ENCODE data around the gene MLLT3. TPM values are rescaled to one million over a fixed set of nuclear protein-coding genes. Genes with fewer than 3 reads are reported as not detected.
A peak's percentile ranks its signal among the peaks of the same experiment; 100 is the strongest.

MLLT3 gene
- total and polyA plus RNA-seq, 2 donors (not counting 1 experiment from before 2014, with no cell fraction given): 37.3 to 43.8 TPM

GRCh38 chr9:20409321-20410092, 212.8 kb downstream of the MLLT3 start:
- TF ChIP-seq CTCF (conservative IDR thresholded peaks at IDR 0.05 in 1 of 2, IDR thresholded peaks at IDR 0.05 in 1 of 2; ENCODE audit: low read depth in 1 of 2, low read length in 2 of 2): no peak
- no peak for TF ChIP-seq EZH2 (IDR thresholded peaks at IDR 0.05; ENCODE audit: low read length, missing control alignments)
- H3K4me2 ChIP-seq (ENCODE audit: extremely low read depth, insufficient read depth, low read length): no peak overlapping the region
- H3K79me2 ChIP-seq (ENCODE audit: control insufficient read depth, insufficient read depth, low read length): no peaks in the 10 kb centered on the region
- H3K9ac ChIP-seq (ENCODE audit: insufficient read depth, low read length): no peak overlapping the region
- no peaks in the 10 kb centered on the region for H3K27me3 ChIP-seq (ENCODE audit: control insufficient read depth, insufficient read depth, low read length)
- no peaks in the 10 kb centered on the region for H3K4me1 ChIP-seq (ENCODE audit: control insufficient read depth, extremely low read depth, insufficient read depth, low read length)
- no peak overlapping the region for H3K27ac ChIP-seq (ENCODE audit: insufficient read depth, low read length)
- H3K9me3 ChIP-seq (ENCODE audit: control insufficient read depth, insufficient read depth, low read depth, low read length): no peaks in the 10 kb centered on the region
- no peak overlapping the region for H2AFZ ChIP-seq (ENCODE audit: low read length)
- no peak for DNase-seq (ENCODE audit: low read depth in 2 of 2)
- no peaks in the 10 kb centered on the region for H3K36me3 ChIP-seq (ENCODE audit: control insufficient read depth, insufficient read depth, low read length)
- no peaks in the 10 kb centered on the region for H4K20me1 ChIP-seq (ENCODE audit: control insufficient read depth, extremely low read depth, insufficient read depth, low read length)
- H3K4me3 ChIP-seq (replicated peaks in 1 of 4; ENCODE audit: control extremely low read depth in 1 of 4, insufficient read depth in 1 of 4, low read depth in 3 of 4, low read length in 4 of 4): no peak overlapping the region

- no peak for DNase-seq (ENCODE audit: low read depth in 2 of 2)
- no peaks in the 10 kb centered on the region for H3K9me3 ChIP-seq (ENCODE audit: control insufficient read depth, insufficient read depth, low read depth, low read length)
- H3K4me3 ChIP-seq (replicated peaks in 1 of 4; ENCODE audit: control extremely low read depth in 1 of 4, insufficient read depth in 1 of 4, low read depth in 3 of 4, low read length in 4 of 4): no peak overlapping the region
- H3K4me1 ChIP-seq (ENCODE audit: control insufficient read depth, extremely low read depth, insufficient read depth, low read length): no peaks in the 10 kb centered on the region
- H3K36me3 ChIP-seq (ENCODE audit: control insufficient read depth, insufficient read depth, low read length): no peaks in the 10 kb centered on the region
- H2AFZ ChIP-seq (ENCODE audit: low read length): no peak overlapping the region
- H3K27ac ChIP-seq (ENCODE audit: insufficient read depth, low read length): no peak overlapping the region
- H3K27me3 ChIP-seq (ENCODE audit: control insufficient read depth, insufficient read depth, low read length): no peaks in the 10 kb centered on the region
- no peaks in the 10 kb centered on the region for H4K20me1 ChIP-seq (ENCODE audit: control insufficient read depth, extremely low read depth, insufficient read depth, low read length)
- H3K79me2 ChIP-seq (ENCODE audit: control insufficient read depth, insufficient read depth, low read length): no peaks in the 10 kb centered on the region
- no peak for TF ChIP-seq EZH2 (IDR thresholded peaks at IDR 0.05; ENCODE audit: low read length, missing control alignments)
- no peak for TF ChIP-seq CTCF (conservative IDR thresholded peaks at IDR 0.05 in 1 of 2, IDR thresholded peaks at IDR 0.05 in 1 of 2; ENCODE audit: low read depth in 1 of 2, low read length in 2 of 2)
- no peak overlapping the region for H3K9ac ChIP-seq (ENCODE audit: insufficient read depth, low read length)
- no peak overlapping the region for H3K4me2 ChIP-seq (ENCODE audit: extremely low read depth, insufficient read depth, low read length)
Measured at GRCh38 chr9:20408513-20408912, 213.8 kb downstream of the MLLT3 start.

GRCh38 chr9:20407013-20407412, 215.3 kb downstream of the MLLT3 start:
- Histone ChIP-seq H2AFZ (ENCODE audit: low read length) (no peak overlapping the region), H3K9ac (ENCODE audit: insufficient read depth, low read length) (no peak overlapping the region), H3K4me2 (ENCODE audit: extremely low read depth, insufficient read depth, low read length) (no peak overlapping the region), H3K4me3 (replicated peaks in 1 of 4; ENCODE audit: control extremely low read depth in 1 of 4, insufficient read depth in 1 of 4, low read depth in 3 of 4, low read length in 4 of 4) (no peak overlapping the region), H3K9me3 (ENCODE audit: control insufficient read depth, insufficient read depth, low read depth, low read length) (no peaks in the 10 kb centered on the region), H3K4me1 (ENCODE audit: control insufficient read depth, extremely low read depth, insufficient read depth, low read length) (no peaks in the 10 kb centered on the region), H3K79me2 (ENCODE audit: control insufficient read depth, insufficient read depth, low read length) (no peaks in the 10 kb centered on the region), H3K27me3 (ENCODE audit: control insufficient read depth, insufficient read depth, low read length) (no peaks in the 10 kb centered on the region), H3K36me3 (ENCODE audit: control insufficient read depth, insufficient read depth, low read length) (no peaks in the 10 kb centered on the region), H4K20me1 (ENCODE audit: control insufficient read depth, extremely low read depth, insufficient read depth, low read length) (no peaks in the 10 kb centered on the region), H3K27ac (ENCODE audit: insufficient read depth, low read length) (no peak overlapping the region)
- no peak for DNase-seq (ENCODE audit: low read depth in 2 of 2)
- no peak for TF ChIP-seq EZH2 (IDR thresholded peaks at IDR 0.05; ENCODE audit: low read length, missing control alignments)
- TF ChIP-seq CTCF (conservative IDR thresholded peaks at IDR 0.05 in 1 of 2, IDR thresholded peaks at IDR 0.05 in 1 of 2; ENCODE audit: low read depth in 1 of 2, low read length in 2 of 2): peak in 1 of 2 donors; percentile 14
